ENCODE results near the gene AFAP1. TPM values are rescaled to one million over a fixed set of nuclear protein-coding genes. Genes with fewer than 3 reads are reported as not detected.

The AFAP1 gene
- total RNA-seq, 4 donors from 2014 or later = 8.2 to 22.3 (median 15.2) TPM

- no peak overlapping the region for H3K4me3 ChIP-seq (ENCODE audit: low read depth, poor library complexity, severe bottlenecking)
- TF ChIP-seq CTCF (IDR thresholded peaks at IDR 0.05) (no peak), POLR2A (IDR thresholded peaks at IDR 0.05) (no peak)
- intact Hi-C loops (cut with DNase I; ENCODE audit: low total_unique reads) = no loop called here
- DNase-seq (ENCODE audit: low spot score in 2 of 2) = no peak
- 88 to 90% methylated on average over 11 of the region's 11 CpGs for WGBS, 2 donors
Observed at GRCh38 chr4:7766086-7766485, 173.6 kb downstream of the AFAP1 start.

GRCh38 chr4:7765666-7766065 is 174.0 kb downstream of the AFAP1 start:
- H3K4me3 ChIP-seq (ENCODE audit: low read depth, poor library complexity, severe bottlenecking) = no peak overlapping the region
- DNase-seq (ENCODE audit: low spot score in 2 of 2) = no peak
- TF ChIP-seq CTCF (IDR thresholded peaks at IDR 0.05) (no peak), POLR2A (IDR thresholded peaks at IDR 0.05) (no peak)
- intact Hi-C loops (cut with DNase I; ENCODE audit: low total_unique reads) = no loop called here
- 84 to 89% methylated on average over 12 of the region's 12 CpGs for WGBS, 2 donors

GRCh38 chr4:7764466-7764865 is 175.2 kb downstream of the AFAP1 start:
- 94 to 95% methylated on average over 5 of the region's 5 CpGs for WGBS, 2 donors
- DNase-seq (ENCODE audit: low spot score in 2 of 2) = no peak
- TF ChIP-seq POLR2A (IDR thresholded peaks at IDR 0.05) (no peak), CTCF (IDR thresholded peaks at IDR 0.05) (no peak)
- H3K4me3 ChIP-seq (ENCODE audit: low read depth, poor library complexity, severe bottlenecking) = no peak overlapping the region
- intact Hi-C loops (cut with DNase I; ENCODE audit: low total_unique reads) = no loop called here

- intact Hi-C loops (cut with DNase I; ENCODE audit: low total_unique reads) = no loop called here
- no peak overlapping the region for H3K4me3 ChIP-seq (ENCODE audit: low read depth, poor library complexity, severe bottlenecking)
- TF ChIP-seq CTCF (IDR thresholded peaks at IDR 0.05) (no peak), POLR2A (IDR thresholded peaks at IDR 0.05) (no peak)
- WGBS, 2 donors = 79 to 83% methylated on average over 10 of the region's 10 CpGs
- no peak for DNase-seq (ENCODE audit: low spot score in 2 of 2)
Observed at GRCh38 chr4:7763788-7764187, 175.9 kb downstream of the AFAP1 start.

DNA sequence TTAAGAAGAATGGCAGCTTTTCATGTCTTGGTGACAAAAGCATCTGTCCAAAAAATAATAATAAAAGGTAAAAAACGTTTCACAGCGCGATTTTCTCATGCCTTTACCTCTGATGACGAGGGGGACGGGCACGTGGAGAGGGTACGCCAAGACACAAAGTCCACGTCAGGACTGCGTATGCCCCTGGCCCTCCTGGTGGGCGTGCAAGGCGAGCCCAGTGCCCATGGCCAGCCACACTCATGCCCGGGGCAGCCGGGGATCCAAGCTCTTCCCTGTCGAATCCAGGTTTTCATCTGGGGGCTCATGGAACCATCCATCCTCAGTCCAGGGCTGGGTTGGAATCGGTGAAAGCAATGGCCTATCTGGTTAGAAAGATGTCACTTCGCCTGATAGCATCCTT is 176.6 kb downstream of the AFAP1 start:
- TF ChIP-seq POLR2A (IDR thresholded peaks at IDR 0.05) (no peak), CTCF (IDR thresholded peaks at IDR 0.05) (no peak)
- H3K4me3 ChIP-seq (ENCODE audit: low read depth, poor library complexity, severe bottlenecking) = no peak overlapping the region
- WGBS, 2 donors = 86 to 94% methylated on average over 16 of the region's 16 CpGs
- intact Hi-C loops (cut with DNase I; ENCODE audit: low total_unique reads) = no loop called here
- DNase-seq (ENCODE audit: low spot score in 2 of 2) = no peak

GRCh38 chr4:7762376-7763030 is 177.2 kb downstream of the AFAP1 start:
- intact Hi-C loops (cut with DNase I; ENCODE audit: low total_unique reads) = no loop called here
- 77 to 82% methylated on average over 15 of the region's 15 CpGs for WGBS, 2 donors
- TF ChIP-seq CTCF (IDR thresholded peaks at IDR 0.05) (no peak), POLR2A (IDR thresholded peaks at IDR 0.05) (no peak)
- no peak overlapping the region for H3K4me3 ChIP-seq (ENCODE audit: low read depth, poor library complexity, severe bottlenecking)
- no peak for DNase-seq (ENCODE audit: low spot score in 2 of 2)

Data from lower leg skin (tissue), 4 donors.